Measurements from ENCODE around the gene BOLA2B.

- TF ChIP-seq CTCF (IDR thresholded peaks at IDR 0.05; ENCODE audit: poor library complexity) = no peak
- TF ChIP-seq EZH2phosphoT487 (IDR thresholded peaks at IDR 0.05; ENCODE audit: low read depth, severe bottlenecking, unreplicated experiment) = no peak
- no peak for TF ChIP-seq EZH2 (IDR thresholded peaks at IDR 0.05; ENCODE audit: borderline replicate concordance)
Measured at GRCh38 chr16:30151091-30151490, 42.4 kb downstream of the BOLA2B start.

All from hepatocyte (in vitro differentiated cells).